MM.1S (cell line): ENCODE data around the gene IL17REL.

Experiments
- DNase-seq: peaks from one replicate; pipeline ENCODE4 v3.0.0-alpha.2; 2015
- H2AFZ ChIP-seq: fragments of 300-600 bp; sonication (generic); 2 replicates; pipeline ENCODE4 v1.6.0; 2016; ENCODE audit warnings: antibody characterized with exemption, low read length
- H3F3A ChIP-seq: fragments of 300-600 bp; sonication (generic); 2 replicates; pipeline ENCODE4 v1.6.1; 2016; ENCODE audit warnings: mild to moderate bottlenecking, antibody characterized with exemption, low read length, moderate library complexity, mixed read lengths; ENCODE audit not compliant: insufficient read depth
- H3K27ac ChIP-seq: fragments of 300-600 bp; sonication (generic); 2 replicates; pipeline ENCODE4 v1.5.1; 2016; ENCODE audit warnings: mild to moderate bottlenecking, low read length
- H3K27me3 ChIP-seq: fragments of 300-600 bp; sonication (generic); replicated peaks from 2 replicates; pipeline ENCODE4 v1.6.0; 2016; ENCODE audit warnings: low read length; ENCODE audit not compliant: insufficient read depth
- H3K36me3 ChIP-seq: fragments of 300-600 bp; sonication (generic); replicated peaks from 2 replicates; pipeline ENCODE4 v1.6.1; 2016; ENCODE audit warnings: mild to moderate bottlenecking, low read length, mixed read lengths; ENCODE audit not compliant: insufficient read depth
- H3K4me1 ChIP-seq: fragments of 300-600 bp; sonication (generic); 2 replicates; pipeline ENCODE4 v1.6.1; 2016; ENCODE audit warnings: low read length, mixed read lengths
- H3K4me2 ChIP-seq: fragments of 300-600 bp; sonication (generic); 2 replicates; pipeline ENCODE4 v1.6.0; 2016; ENCODE audit warnings: low read depth, low read length
- H3K4me3 ChIP-seq: fragments of 300-600 bp; sonication (generic); 2 replicates; pipeline ENCODE4 v1.5.1; 2016; ENCODE audit warnings: low read length, mixed read lengths
- H3K79me2 ChIP-seq: fragments of 300-600 bp; sonication (generic); 2 replicates; pipeline ENCODE4 v1.6.1; 2016; ENCODE audit warnings: mixed run types, low read length, mixed read lengths
- H3K9ac ChIP-seq: fragments of 300-600 bp; sonication (generic); 2 replicates; pipeline ENCODE4 v1.6.1; 2016; ENCODE audit warnings: low read length, mixed read lengths
- H3K9me2 ChIP-seq: fragments of 300-600 bp; sonication (generic); replicated peaks from 2 replicates; pipeline ENCODE4 v1.6.1; 2016; ENCODE audit warnings: mild to moderate bottlenecking, low read length, mixed read lengths; ENCODE audit not compliant: insufficient read depth
- H3K9me3 ChIP-seq: fragments of 300-600 bp; sonication (generic); replicated peaks from 2 replicates; pipeline ENCODE4 v1.6.1; 2016; ENCODE audit warnings: mild to moderate bottlenecking, low read length, mixed read lengths; ENCODE audit not compliant: insufficient read depth
- H4K20me1 ChIP-seq: fragments of 300-600 bp; sonication (generic); 2 replicates; pipeline ENCODE4 v1.6.1; 2016; ENCODE audit warnings: mild to moderate bottlenecking, low read length, moderate library complexity, mixed read lengths; ENCODE audit not compliant: insufficient read depth
- CTCF ChIP-seq: fragments of 300-600 bp; sonication (generic); IDR thresholded peaks from 2 replicates; pipeline ENCODE4 v1.5.1; 2016; ENCODE audit warnings: antibody characterized with exemption, low read length, mixed read lengths
- EZH2 ChIP-seq: fragments of 300-600 bp; sonication (generic); optimal IDR thresholded peaks from 2 replicates; pipeline ENCODE3; 2017; ENCODE audit warnings: low read depth, mild to moderate bottlenecking, antibody characterized with exemption, low read length, mixed read lengths
- EZH2phosphoT487 ChIP-seq: fragments of 300-600 bp; sonication (generic); IDR thresholded peaks from 2 replicates; pipeline ENCODE4 v1.6.1; 2018; ENCODE audit warnings: antibody characterized with exemption, low read length

Gene IL17REL

GRCh38 chr22:50039669-50040443 is 27.3 kb upstream of the IL17REL start:
- Histone ChIP-seq H3K9me3 (no peaks in the 10 kb centered on the region), H3K4me3 (no peak overlapping the region), H2AFZ (no peak overlapping the region), H3K27ac (no peak overlapping the region), H3K9ac (no peak overlapping the region), H3K9me2 (no peaks in the 10 kb centered on the region), H4K20me1 (no peaks in the 10 kb centered on the region), H3K79me2 (no peaks in the 10 kb centered on the region), H3K36me3 (no peaks in the 10 kb centered on the region), H3K4me1 (no peaks in the 10 kb centered on the region), H3F3A (no peaks in the 10 kb centered on the region), H3K27me3 (peaks cover 98% of the 10 kb centered on the region), H3K4me2 (no peak overlapping the region)
- no peak for DNase-seq
- TF ChIP-seq EZH2 = no peak
- no peak for TF ChIP-seq CTCF
- TF ChIP-seq EZH2phosphoT487 = no peak

GRCh38 chr22:50035976-50036724 is 23.6 kb upstream of the IL17REL start:
- Histone ChIP-seq H3K36me3 (no peaks in the 10 kb centered on the region), H3K27me3 (peaks cover 95% of the 10 kb centered on the region), H3K9me2 (no peaks in the 10 kb centered on the region), H3K9ac (no peak overlapping the region), H2AFZ (no peak overlapping the region), H3K4me1 (no peaks in the 10 kb centered on the region), H3K79me2 (no peaks in the 10 kb centered on the region), H3K4me2 (no peak overlapping the region), H3F3A (no peaks in the 10 kb centered on the region), H3K4me3 (no peak overlapping the region), H3K9me3 (no peaks in the 10 kb centered on the region), H3K27ac (no peak overlapping the region), H4K20me1 (no peaks in the 10 kb centered on the region)
- DNase-seq = no peak
- TF ChIP-seq EZH2phosphoT487 = no peak
- TF ChIP-seq CTCF = no peak
- no peak for TF ChIP-seq EZH2

GRCh38 chr22:50035131-50035881 is 22.7 kb upstream of the IL17REL start:
- no peaks in the 10 kb centered on the region for H3K79me2 ChIP-seq
- H3F3A ChIP-seq = no peaks in the 10 kb centered on the region
- no peak overlapping the region for H3K27ac ChIP-seq
- no peaks in the 10 kb centered on the region for H3K9me2 ChIP-seq
- TF ChIP-seq EZH2 = no peak
- no peak for TF ChIP-seq EZH2phosphoT487
- TF ChIP-seq CTCF = no peak
- no peaks in the 10 kb centered on the region for H3K4me1 ChIP-seq
- H2AFZ ChIP-seq = no peak overlapping the region
- H3K27me3 ChIP-seq = peaks cover 95% of the 10 kb centered on the region
- H3K4me3 ChIP-seq = no peak overlapping the region
- H3K4me2 ChIP-seq = no peak overlapping the region
- no peak for DNase-seq
- no peak overlapping the region for H3K9ac ChIP-seq
- H3K36me3 ChIP-seq = no peaks in the 10 kb centered on the region
- no peaks in the 10 kb centered on the region for H4K20me1 ChIP-seq
- H3K9me3 ChIP-seq = no peaks in the 10 kb centered on the region
